ENCODE data around the gene C1orf74.

C1orf74 gene

GRCh38 chr1:209769171-209769904 lies 15.0 kb downstream of the C1orf74 start:
- DNase-seq, result no peak

GRCh38 chr1:209768354-209768774 lies 16.0 kb downstream of the C1orf74 start:
- no peak for DNase-seq

- no peak for DNase-seq
Measured at GRCh38 chr1:209767706-209768105, 16.7 kb downstream of the C1orf74 start.

GRCh38 chr1:209767096-209767495 lies 17.3 kb downstream of the C1orf74 start:
- no peak for DNase-seq

- no peak for DNase-seq
Measured at GRCh38 chr1:209766051-209766450, 18.3 kb downstream of the C1orf74 start.

GRCh38 chr1:209761011-209761635 lies 23.2 kb downstream of the C1orf74 start:
- DNase-seq, result no peak

GRCh38 chr1:209759829-209760359 lies 24.5 kb downstream of the C1orf74 start:
- no peak for DNase-seq

- DNase-seq, result no peak
Measured at GRCh38 chr1:209758400-209758799, 26.0 kb downstream of the C1orf74 start.

- no peak for DNase-seq
Measured at GRCh38 chr1:209756615-209757445, 27.5 kb downstream of the C1orf74 start.

- DNase-seq, result no peak
Measured at GRCh38 chr1:209755926-209756614, 28.3 kb downstream of the C1orf74 start, which contains the start of gene TRAF3IP3. TRAF3IP3 (plus strand) TSS chr1:209756053; CDS start chr1:209760040, 3,987 bp downstream.

GRCh38 chr1:209755256-209755655 lies 29.1 kb downstream of the C1orf74 start:
- no peak for DNase-seq

- no peak for DNase-seq
Measured at GRCh38 chr1:209752890-209753289, 31.5 kb downstream of the C1orf74 start.

- DNase-seq, result no peak
Measured at GRCh38 chr1:209751627-209752231, 32.6 kb downstream of the C1orf74 start.

GRCh38 chr1:209749670-209750323 lies 34.6 kb downstream of the C1orf74 start:
- no peak for DNase-seq

- no peak for DNase-seq
Measured at GRCh38 chr1:209749205-209749604, 35.2 kb downstream of the C1orf74 start.

GRCh38 chr1:209748620-209749019 lies 35.7 kb downstream of the C1orf74 start:
- DNase-seq, result no peak

- DNase-seq, result no peak
Measured at GRCh38 chr1:209747580-209748262, 36.6 kb downstream of the C1orf74 start.

- no peak for DNase-seq
Measured at GRCh38 chr1:209746451-209747165, 37.8 kb downstream of the C1orf74 start.

- DNase-seq, result no peak
Measured at GRCh38 chr1:209743145-209743482, 41.2 kb downstream of the C1orf74 start.

GRCh38 chr1:209742409-209743144 lies 41.8 kb downstream of the C1orf74 start:
- no peak for DNase-seq
